Measurements from ENCODE around the gene UNK.

UNK gene

GRCh38 chr17:75872434-75873351, 88.1 kb downstream of the UNK start:
- no peak for TF ChIP-seq USF1 (IDR thresholded peaks at IDR 0.05)
- TF ChIP-seq TEAD4 (IDR thresholded peaks at IDR 0.05): peak; percentile 87
- no peak for TF ChIP-seq CEBPB (IDR thresholded peaks at IDR 0.05)
- no peak for TF ChIP-seq MAX (IDR thresholded peaks at IDR 0.05)
- TF ChIP-seq NFIC (IDR thresholded peaks at IDR 0.05): no peak
- TF ChIP-seq CREB1 (IDR thresholded peaks at IDR 0.05; ENCODE audit: low read depth): no peak
- peak; percentile 53; the same call in 1 of the 2 replicates for TF ChIP-seq TCF12 (IDR thresholded peaks at IDR 0.05; ENCODE audit: low read depth)
- no peak for TF ChIP-seq FOXM1 (IDR thresholded peaks at IDR 0.05; ENCODE audit: borderline replicate concordance, low read depth)
- TF ChIP-seq EGR1 (IDR thresholded peaks at IDR 0.05): no peak

GRCh38 chr17:75873587-75874322, 89.1 kb downstream of the UNK start:
- TF ChIP-seq RAD21 (IDR thresholded peaks at IDR 0.05; ENCODE audit: low read depth) (no peak), TAF1 (IDR thresholded peaks at IDR 0.05; ENCODE audit: low read depth) (no peak), NFIC (IDR thresholded peaks at IDR 0.05) (no peak), USF1 (IDR thresholded peaks at IDR 0.05) (no peak), CEBPB (IDR thresholded peaks at IDR 0.05) (no peak), CREB1 (IDR thresholded peaks at IDR 0.05; ENCODE audit: low read depth) (no peak), MAX (IDR thresholded peaks at IDR 0.05) (no peak), REST (IDR thresholded peaks at IDR 0.05; ENCODE audit: low read depth) (no peak), EP300 (IDR thresholded peaks at IDR 0.05; ENCODE audit: borderline replicate concordance) (no peak), TCF12 (IDR thresholded peaks at IDR 0.05; ENCODE audit: low read depth) (no peak), FOXM1 (IDR thresholded peaks at IDR 0.05; ENCODE audit: borderline replicate concordance, low read depth) (no peak), ZBTB7A (IDR thresholded peaks at IDR 0.05; ENCODE audit: low read depth) (no peak), EGR1 (IDR thresholded peaks at IDR 0.05) (no peak), TEAD4 (IDR thresholded peaks at IDR 0.05) (no peak), YY1 (IDR thresholded peaks at IDR 0.05; ENCODE audit: low read depth) (no peak)

- TF ChIP-seq REST (IDR thresholded peaks at IDR 0.05; ENCODE audit: low read depth) (peak; percentile 61), ZBTB7A (IDR thresholded peaks at IDR 0.05; ENCODE audit: low read depth) (no peak)
Measured at GRCh38 chr17:75874323-75875181, 89.9 kb downstream of the UNK start.
